H1 (cell line): ENCODE data around the gene TM2D1. TPM values are rescaled to one million over a fixed set of nuclear protein-coding genes. Genes with fewer than 3 reads are reported as not detected.

ENCODE experiments used
- CTCF ChIA-PET: fragments of 300-600 bp; sonication (Branson Sonifier 250); formaldehyde crosslinking; loops from one replicate; lab custom pipeline; 2021; ENCODE audit not compliant: partially characterized antibody; lab: Charles Lee
- POLR2A ChIA-PET: fragments of 300-600 bp; sonication (Branson Sonifier 250); formaldehyde crosslinking; loops from one replicate; lab custom pipeline; 2021; ENCODE audit warnings: inconsistent platforms; ENCODE audit not compliant: partially characterized antibody; lab: Charles Lee
- DNase-seq, 2 experiments: peaks; one replicate each; pipeline versions ENCODE4 v3.0.0 to v3.0.0-alpha.2; 2010 to 2022; ENCODE audit warnings: low spot score in 2 of 2, low read depth in 1 of 2, mixed read lengths in 1 of 2
- FAIRE-seq: peaks from 2 replicates; lab custom pipeline; 2011; peaks lifted over from hg19 to GRCh38; lab: Jason Lieb, UNC
- H2AFZ ChIP-seq: 2 replicates; pipeline ENCODE4 v1.8.1; 2012; ENCODE audit warnings: low read length, inconsistent platforms
- H2AK5ac ChIP-seq: 2 replicates; pipeline ENCODE4 v1.6.1; 2013; ENCODE audit warnings: low read depth, low read length
- H2BK120ac ChIP-seq: replicated peaks from 2 replicates; pipeline ENCODE3; 2013; ENCODE audit warnings: low read depth, low read length, inconsistent platforms
- H2BK12ac ChIP-seq: 2 replicates; pipeline ENCODE4 v1.6.1; 2013; ENCODE audit warnings: low read depth, low read length
- H2BK15ac ChIP-seq: 2 replicates; pipeline ENCODE4 v1.6.1; 2013; ENCODE audit warnings: low read length
- H2BK20ac ChIP-seq: 2 replicates; pipeline ENCODE4 v1.6.1; 2013; ENCODE audit warnings: low read length
- H2BK5ac ChIP-seq: 2 replicates; pipeline ENCODE4 v1.6.1; 2013; ENCODE audit warnings: low read depth, low read length
- H3K14ac ChIP-seq: 2 replicates; pipeline ENCODE4 v1.6.1; 2013; ENCODE audit warnings: inconsistent platforms; ENCODE audit not compliant: insufficient read length
- H3K18ac ChIP-seq: 2 replicates; pipeline ENCODE4 v1.6.1; 2013; ENCODE audit warnings: low read length; ENCODE audit errors: extremely low read depth
- H3K23ac ChIP-seq: 2 replicates; pipeline ENCODE4 v1.6.1; 2013; ENCODE audit warnings: inconsistent platforms; ENCODE audit not compliant: insufficient read length
- H3K23me2 ChIP-seq: 2 replicates; pipeline ENCODE4 v1.6.1; 2013; ENCODE audit warnings: low read depth, low read length
- H3K27ac ChIP-seq: 2 replicates; pipeline ENCODE4 v1.6.1; 2011; ENCODE audit warnings: low read depth, low read length, inconsistent platforms
- H3K27me3 ChIP-seq, 4 experiments: replicated peaks in 1 of 4; 1 replicate in 1 of 4; 2 replicates in 3 of 4; pipeline versions ENCODE4 v1.6.1 to v1.8.1; 2011 to 2013; ENCODE audit warnings: low read length in 3 of 4, mild to moderate bottlenecking in 3 of 4, inconsistent platforms in 2 of 4, mixed read lengths in 2 of 4, moderate library complexity in 1 of 4; ENCODE audit not compliant: control insufficient read depth in 3 of 4, insufficient read depth in 3 of 4; ENCODE audit errors: extremely low read depth in 1 of 4
- H3K36me3 ChIP-seq, 4 experiments: 2 replicates each; pipeline versions ENCODE4 v1.6.1 to v1.8.1; 2011 to 2013; ENCODE audit warnings: mild to moderate bottlenecking in 4 of 4, low read length in 3 of 4, moderate library complexity in 2 of 4, control low read depth in 1 of 4, inconsistent platforms in 1 of 4; ENCODE audit not compliant: insufficient read depth in 4 of 4, control insufficient read depth in 2 of 4
- H3K4ac ChIP-seq: replicated peaks from 2 replicates; pipeline ENCODE3; 2013; ENCODE audit warnings: low read length, low read depth, mixed read lengths, inconsistent platforms; ENCODE audit not compliant: insufficient read length
- H3K4me1 ChIP-seq, 4 experiments: replicated peaks in 1 of 4; 1 replicate in 1 of 4; 2 replicates in 3 of 4; pipeline versions ENCODE4 v1.6.1 to v1.8.1; 2011 to 2013; ENCODE audit warnings: low read length in 3 of 4, inconsistent platforms in 2 of 4, mixed read lengths in 1 of 4; ENCODE audit not compliant: insufficient read depth in 4 of 4, control insufficient read depth in 3 of 4
- H3K4me2 ChIP-seq, 2 experiments: 2 replicates each; pipeline versions ENCODE4 v1.6.1 to v1.8.1; 2011 to 2013; ENCODE audit warnings: low read depth in 2 of 2, low read length in 2 of 2, control low read depth in 1 of 2, inconsistent platforms in 1 of 2, mild to moderate bottlenecking in 1 of 2; ENCODE audit not compliant: insufficient read depth in 1 of 2
- H3K4me3 ChIP-seq, 4 experiments: fragments of 200-600, 300-600 bp in 1 of 4; sonication (generic), shearing (Covaris generic), sonication (Bioruptor Twin) in 1 of 4; 2 replicates each; pipeline versions ENCODE4 v1.5.1 to v1.8.1; 2011 to 2016; ENCODE audit warnings: low read length in 4 of 4, low read depth in 3 of 4, control low read depth in 2 of 4, inconsistent platforms in 2 of 4, mild to moderate bottlenecking in 2 of 4, mixed read lengths in 1 of 4, moderate library complexity in 1 of 4; ENCODE audit not compliant: insufficient read depth in 2 of 4; ENCODE audit errors: extremely low read depth in 1 of 4
- H3K56ac ChIP-seq: replicated peaks from 2 replicates; pipeline ENCODE3; 2013; ENCODE audit warnings: low read depth, mild to moderate bottlenecking, mixed read lengths, low read length, inconsistent platforms; ENCODE audit not compliant: insufficient read length
- H3K79me1 ChIP-seq: 2 replicates; pipeline ENCODE4 v1.6.1; 2013; ENCODE audit warnings: low read depth, low read length, control low read depth
- H3K79me2 ChIP-seq, 2 experiments: 2 replicates each; pipeline versions ENCODE4 v1.6.1 to v1.8.1; 2012 to 2013; ENCODE audit warnings: low read length in 2 of 2, mild to moderate bottlenecking in 2 of 2, inconsistent platforms in 1 of 2; ENCODE audit not compliant: insufficient read depth in 2 of 2, control insufficient read depth in 1 of 2
- H3K9ac ChIP-seq, 4 experiments: replicated peaks in 1 of 4; 1 replicate in 1 of 4; 2 replicates in 3 of 4; pipeline versions ENCODE4 v1.6.1 to v1.8.1; 2011 to 2013; ENCODE audit warnings: low read depth in 3 of 4, low read length in 3 of 4, control low read depth in 2 of 4, mild to moderate bottlenecking in 2 of 4, moderate library complexity in 2 of 4, inconsistent platforms in 1 of 4; ENCODE audit errors: extremely low read depth in 1 of 4
- H3K9me3 ChIP-seq, 2 experiments: 2 replicates each; pipeline versions ENCODE4 v1.6.1 to v1.8.1; 2012 to 2013; ENCODE audit warnings: mild to moderate bottlenecking in 2 of 2, moderate library complexity in 2 of 2, control low read depth in 1 of 2, inconsistent platforms in 1 of 2, low read depth in 1 of 2, low read length in 1 of 2, mixed read lengths in 1 of 2; ENCODE audit not compliant: insufficient read depth in 2 of 2
- H4K20me1 ChIP-seq, 2 experiments: replicated peaks in 1 of 2; 2 replicates each; pipeline versions ENCODE3 to v1.8.1; 2011 to 2013; ENCODE audit warnings: inconsistent platforms in 2 of 2, low read length in 2 of 2, mild to moderate bottlenecking in 1 of 2; ENCODE audit not compliant: insufficient read depth in 2 of 2, control insufficient read depth in 1 of 2
- H4K5ac ChIP-seq: 2 replicates; pipeline ENCODE4 v1.6.1; 2013; ENCODE audit warnings: low read length, low read depth, mixed read lengths, inconsistent platforms; ENCODE audit not compliant: insufficient read length
- H4K8ac ChIP-seq: 2 replicates; pipeline ENCODE4 v1.8.0; 2013; ENCODE audit warnings: mild to moderate bottlenecking, moderate library complexity, low read length, inconsistent platforms; ENCODE audit not compliant: insufficient read depth; ENCODE audit errors: extremely low read depth
- H4K91ac ChIP-seq: replicated peaks from 2 replicates; pipeline ENCODE3; 2013; ENCODE audit warnings: low read length, mixed read lengths, inconsistent platforms; ENCODE audit not compliant: insufficient read length
- CTCF ChIP-seq, 3 experiments: IDR thresholded peaks; 1 replicate in 2 of 3; 2 replicates in 1 of 3; pipeline versions ENCODE4 v1.5.1 to v1.6.1; 2011; ENCODE audit warnings: low read length in 3 of 3, mild to moderate bottlenecking in 3 of 3, inconsistent platforms in 2 of 3, low read depth in 1 of 3, moderate library complexity in 1 of 3; ENCODE audit not compliant: insufficient read depth in 1 of 3; ENCODE audit errors: control extremely low read depth in 1 of 3
- JUN ChIP-seq: IDR thresholded peaks from 2 replicates; pipeline ENCODE4 v1.6.1; 2011; ENCODE audit warnings: low read depth, mild to moderate bottlenecking, improper control_type of control experiment, low read length
- NANOG ChIP-seq: IDR thresholded peaks from 2 replicates; pipeline ENCODE4 v1.6.1; 2011; ENCODE audit warnings: low read length, low read depth, mild to moderate bottlenecking, inconsistent platforms; ENCODE audit not compliant: insufficient read depth, poor library complexity, severe bottlenecking
- RXRA ChIP-seq: IDR thresholded peaks from 2 replicates; pipeline ENCODE4 v1.6.1; 2011; ENCODE audit warnings: low read depth, mild to moderate bottlenecking, low read length, moderate library complexity; ENCODE audit not compliant: insufficient read depth
- WGBS, 2 experiments: shearing (Covaris generic) in 1 of 2; methylation state at CpG; one replicate each; pipeline versions ENCODE4 v1.1.6 to v1.1.7; 2013 to 2015; ENCODE audit warnings: low lambda C conversion rate in 2 of 2, mixed read lengths in 2 of 2, inconsistent platforms in 1 of 2, low coverage in 1 of 2, missing lambda C conversion rate in 1 of 2; ENCODE audit not compliant: insufficient replicate concordance in 2 of 2, insufficient coverage in 1 of 2, insufficient read length in 1 of 2; ENCODE audit errors: extremely low coverage in 1 of 2, missing lambda C conversion rate in 1 of 2; 5-methylcytosine and 5-hydroxymethylcytosine counted together
- polyA plus RNA-seq, 7 experiments: library from polyadenylated mRNA; depleted of rRNA in 3 of 7; stranded (reverse) in 5 of 7; unstranded in 2 of 7; fragments of >200 nt in 5 of 7; fragments of 200-250 nt in 2 of 7; gene quantifications; 1 replicate in 5 of 7; 2 replicates in 1 of 7; 4 replicates in 1 of 7; pipeline versions ENCODE4 v1.2.1 to v1.2.3, GENCODE V29; 2011 to 2013; ENCODE audit warnings: missing spikeins in 2 of 7, mixed read lengths in 2 of 7
- total RNA-seq: library from RNA; stranded (reverse); fragmentation: NEBNext Ultra II Directional; extraction: Animal tissue kit (Norgen Biotek cat#: 25700); gene quantifications from 2 replicates; pipeline ENCODE4 v1.2.1, GENCODE V29; 2021
- TF ChIP-seq, protein P1 (sequence below): IDR thresholded peaks from 2 replicates; pipeline ENCODE4 v1.6.1; 2012; ENCODE audit warnings: inconsistent platforms

Gene TM2D1
- total and polyA plus RNA-seq, 2 of the 8 experiments (the other 6 are each of a cell fraction or from before 2014, with no cell fraction given) = 17.7 to 20.5 TPM

DNA sequence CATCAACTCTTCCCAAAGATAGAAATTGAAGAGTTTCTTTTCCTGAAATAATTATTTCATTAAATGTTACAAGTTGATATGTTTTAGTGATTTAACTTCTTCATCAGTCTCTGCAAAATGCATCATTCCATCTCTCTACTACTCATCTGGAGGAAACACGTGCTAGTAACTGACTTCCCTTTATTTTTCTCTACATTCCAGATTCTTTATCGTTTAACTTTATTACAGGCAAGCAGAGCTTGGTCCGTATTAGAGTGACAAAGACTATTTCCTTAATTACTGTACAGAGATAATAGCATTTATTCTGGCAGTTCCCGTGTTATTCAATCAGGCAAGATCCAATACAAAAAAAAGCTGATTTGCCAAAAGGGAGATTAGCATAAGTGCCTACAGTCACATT, 88.6 kb downstream of the TM2D1 start:
- Histone ChIP-seq H3K23me2 (no peaks in the 10 kb centered on the region), H3K56ac (no peak overlapping the region), H2BK15ac (no peak overlapping the region), H3K36me3 (no peaks in the 10 kb centered on the region), H3K79me1 (no peaks in the 10 kb centered on the region), H2BK12ac (no peak overlapping the region), H2AK5ac (no peak overlapping the region), H2BK20ac (no peak overlapping the region), H4K8ac (no peak overlapping the region), H4K91ac (no peak overlapping the region), H2BK120ac (no peak overlapping the region), H3K9ac (no peak overlapping the region), H4K5ac (no peak overlapping the region), H4K20me1 (no peaks in the 10 kb centered on the region), H2BK5ac (no peak overlapping the region), H3K4me3 (no peak overlapping the region), H3K18ac (no peak overlapping the region), H3K23ac (no peak overlapping the region), H2AFZ (no peak overlapping the region), H3K79me2 (no peaks in the 10 kb centered on the region), H3K4me1 (peaks cover under 1 to 7% (median 4%) of the 10 kb centered on the region in 4 experiments; a peak in 3 of 7 replicates), H3K27me3 (peaks cover 0 to 6% (median 0%) of the 10 kb centered on the region in 4 experiments; a peak in 1 of 7 replicates), H3K9me3 (no peaks in the 10 kb centered on the region), H3K4me2 (no peak overlapping the region), H3K27ac (no peak overlapping the region), H3K4ac (no peak overlapping the region), H3K14ac (no peak overlapping the region)
- DNase-seq (no peak), FAIRE-seq (no peak)
- POLR2A ChIA-PET = no interaction called here
- WGBS, 2 experiments = 81% methylated on average over 4 of the region's 4 CpGs; no CpG with 5 or more reads in 1 of the 2 experiments
- CTCF ChIA-PET = interaction anchor here (0.8 to 0.9 kb wide), 2 partner anchors 10 to 48 kb away, joined by 3 read pairs; no protein-coding TSS in a partner anchor
- TF ChIP-seq JUN = no peak
- no peak for TF ChIP-seq NANOG
- no peak for TF ChIP-seq RXRA
- TF ChIP-seq, protein P1, sequence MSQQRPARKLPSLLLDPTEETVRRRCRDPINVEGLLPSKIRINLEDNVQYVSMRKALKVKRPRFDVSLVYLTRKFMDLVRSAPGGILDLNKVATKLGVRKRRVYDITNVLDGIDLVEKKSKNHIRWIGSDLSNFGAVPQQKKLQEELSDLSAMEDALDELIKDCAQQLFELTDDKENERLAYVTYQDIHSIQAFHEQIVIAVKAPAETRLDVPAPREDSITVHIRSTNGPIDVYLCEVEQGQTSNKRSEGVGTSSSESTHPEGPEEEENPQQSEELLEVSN = no peak
- TF ChIP-seq CTCF (IDR thresholded peaks at IDR 0.05; ENCODE audit: control extremely low read depth in 1 of 3, insufficient read depth in 1 of 3, low read depth in 1 of 3, low read length in 3 of 3) = no peak
